ENCODE measurements around the gene RDH16. TPM values are rescaled to one million over a fixed set of nuclear protein-coding genes. Genes with fewer than 3 reads are reported as not detected.

Gene RDH16
- total RNA-seq, 1 experiment from 2014 or later = 0.39 TPM

DNA sequence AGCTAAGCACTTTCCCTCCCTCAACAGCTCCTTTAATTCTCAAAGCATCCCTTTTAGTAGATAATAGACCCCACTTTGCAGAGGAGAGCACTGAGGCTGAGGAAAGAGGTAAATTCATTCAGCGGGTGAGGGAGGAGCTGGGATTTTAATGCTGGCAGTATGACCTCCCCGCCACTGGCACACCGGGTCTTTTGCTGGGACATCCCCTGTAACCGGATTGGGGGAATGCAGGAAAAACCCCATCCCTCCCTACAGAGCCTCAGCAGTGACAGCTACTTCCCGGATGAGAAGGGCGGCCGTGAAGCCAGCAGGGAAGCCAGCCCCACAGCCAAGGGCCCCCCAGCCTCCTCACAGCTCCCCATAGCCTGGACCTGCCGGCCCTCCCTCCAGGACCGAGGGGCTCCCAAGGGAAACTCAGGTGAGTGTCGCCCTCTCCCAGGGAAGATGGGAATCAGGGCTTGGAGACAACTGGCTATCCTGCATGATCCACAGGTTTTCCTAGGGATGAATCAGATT is 36.9 kb upstream of the RDH16 start:
- peaks cover 6 to 9% of the 10 kb centered on the region in 2 experiments for H3K4me1 Mint-ChIP-seq
- H3K23ac ChIP-seq (ENCODE audit: insufficient read length, low read depth, low read length) = no peak overlapping the region

More for the DNA sequence above, 36.9 kb upstream of the RDH16 start:
- Histone ChIP-seq H3K4ac (ENCODE audit: low read depth, low read length) (no peak overlapping the region), H4K5ac (ENCODE audit: insufficient read length, low read depth, low read length) (no peak overlapping the region), H3K56ac (ENCODE audit: insufficient read length, low read depth, low read length) (no peak overlapping the region), H3K18ac (ENCODE audit: insufficient read length, low read depth, low read length) (no peak overlapping the region), H3K79me2 (ENCODE audit: insufficient read depth, low read length) (no peaks in the 10 kb centered on the region; the same call in none of the 2 replicates), H3K27me3 (ENCODE audit: insufficient read depth, low read length) (no peaks in the 10 kb centered on the region), H4K20me1 (ENCODE audit: control insufficient read depth, insufficient read depth, insufficient read length) (no peaks in the 10 kb centered on the region), H2BK12ac (ENCODE audit: insufficient read length, low read depth, low read length) (no peak overlapping the region), H2AFZ (ENCODE audit: low read length) (no peak overlapping the region), H3K23me2 (ENCODE audit: insufficient read length, low read depth, low read length, poor library complexity, severe bottlenecking) (no peaks in the 10 kb centered on the region), H3T11ph (ENCODE audit: low read length) (no peak overlapping the region), H3K14ac (ENCODE audit: insufficient read depth, low read length) (no peak overlapping the region; the same call in 1 of the 2 replicates), H4K8ac (replicated peaks; ENCODE audit: insufficient read length, low read depth, low read length) (no peak overlapping the region), H3K79me1 (ENCODE audit: insufficient read depth, low read depth, low read length, poor library complexity, severe bottlenecking) (peaks cover 3% of the 10 kb centered on the region), H2BK20ac (ENCODE audit: low read depth, low read length, poor library complexity, severe bottlenecking) (no peak overlapping the region), H2BK5ac (ENCODE audit: insufficient read length, low read length) (no peak overlapping the region), H3K4me2 (ENCODE audit: insufficient read depth, insufficient read length, low read length) (no peak overlapping the region), H3K4me1 (ENCODE audit: insufficient read depth, low read length) (no peaks in the 10 kb centered on the region), H3K9me3 (ENCODE audit: control insufficient read depth, low read depth, low read length) (no peaks in the 10 kb centered on the region), H2BK120ac (ENCODE audit: low read depth, low read length, poor library complexity, severe bottlenecking) (no peak overlapping the region), H3K27ac (ENCODE audit: insufficient read length, low read depth, low read length) (no peak overlapping the region), H4K91ac (ENCODE audit: insufficient read length, low read depth, low read length) (no peak overlapping the region), H2AK5ac (ENCODE audit: insufficient read length, low read length) (no peak overlapping the region), H3K9ac (ENCODE audit: extremely low read depth, insufficient read length, low read length) (no peak overlapping the region), H2BK15ac (ENCODE audit: low read depth, low read length) (no peak overlapping the region)
- H3K27me3 Mint-ChIP-seq (ENCODE audit: low read depth) = no peaks in the 10 kb centered on the region
- H3K36me3 Mint-ChIP-seq (ENCODE audit: insufficient read depth in 1 of 3, low read depth in 3 of 3) = peaks cover 3 to 17% (median 15%) of the 10 kb centered on the region in 3 experiments
- H3K4me3 Mint-ChIP-seq = peak overlapping the region in 1 of 2 experiments; percentile 4; a peak in 1 of 5 replicates
- DNase-seq = peak; percentile 29
- no peaks in the 10 kb centered on the region; a peak in 1 of 5 replicates for H3K9me3 Mint-ChIP-seq
- TF ChIP-seq CTCF (conservative IDR thresholded peaks at IDR 0.05) = no peak
- H3K27ac Mint-ChIP-seq = no peak overlapping the region
- no CpG with 5 or more reads among the region's 10 CpGs for WGBS (ENCODE audit: extremely low coverage, insufficient read length, low lambda C conversion rate)
